Ishikawa (cell line): ENCODE data around the gene SMYD3.

Experiments used
- EP300 ChIP-seq: IDR thresholded peaks from 2 replicates; pipeline ENCODE4 v1.6.1; 2012; ENCODE audit warnings: borderline replicate concordance
- TAF1 ChIP-seq: IDR thresholded peaks from 2 replicates; pipeline ENCODE4 v1.6.1; 2012; ENCODE audit warnings: low read depth, mild to moderate bottlenecking
- TF ChIP-seq, protein P1 (sequence below): IDR thresholded peaks from 2 replicates; pipeline ENCODE4 v1.6.1; 2012

DNA sequence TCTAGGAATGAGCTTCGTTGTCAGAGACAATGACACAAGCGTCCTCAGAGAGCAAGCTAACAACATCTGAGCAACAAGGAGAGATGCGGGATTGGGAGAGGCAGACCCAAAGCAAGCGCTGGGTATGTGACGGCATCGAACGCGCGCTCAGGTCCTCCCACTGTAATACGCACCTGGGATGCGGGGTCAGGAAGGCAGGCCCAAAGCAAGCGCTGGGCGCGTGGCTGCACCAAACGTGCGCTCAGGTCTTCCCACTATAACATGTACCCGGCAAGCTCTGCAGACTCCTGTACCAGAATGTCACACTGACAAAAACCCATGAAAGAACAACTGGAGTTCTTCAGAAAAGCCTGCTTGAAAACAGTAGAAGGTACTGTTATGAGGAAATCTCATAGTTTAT is 653.8 kb downstream of the SMYD3 start:
- no peak for TF ChIP-seq EP300
- TF ChIP-seq, protein P1, sequence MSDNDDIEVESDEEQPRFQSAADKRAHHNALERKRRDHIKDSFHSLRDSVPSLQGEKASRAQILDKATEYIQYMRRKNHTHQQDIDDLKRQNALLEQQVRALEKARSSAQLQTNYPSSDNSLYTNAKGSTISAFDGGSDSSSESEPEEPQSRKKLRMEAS: no peak
- TF ChIP-seq TAF1: no peak
